ENCODE data around the gene SCN5A.

The SCN5A gene

DNA sequence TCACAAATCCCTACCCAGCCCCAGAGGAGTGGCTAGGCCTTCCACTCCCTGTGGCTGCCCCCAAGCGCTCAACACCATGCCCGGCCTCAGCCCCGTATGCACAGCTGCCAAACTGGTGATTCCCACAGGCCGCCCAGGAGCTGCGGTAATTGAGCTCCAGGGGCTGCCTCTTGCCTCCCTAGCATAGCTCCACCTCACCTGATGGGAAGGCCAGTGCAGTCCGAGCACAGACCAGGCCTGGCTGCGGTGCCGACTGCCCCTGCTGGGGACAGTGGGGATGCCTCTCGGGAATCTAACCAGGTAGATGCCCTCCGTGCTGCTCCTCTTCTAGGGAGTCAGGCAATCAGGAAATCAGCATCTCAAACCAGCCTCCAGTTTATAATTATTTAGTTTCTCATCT is 25.9 kb downstream of the SCN5A start:
- DNase-seq (ENCODE audit: low read depth in 3 of 3) = no peak

DNA sequence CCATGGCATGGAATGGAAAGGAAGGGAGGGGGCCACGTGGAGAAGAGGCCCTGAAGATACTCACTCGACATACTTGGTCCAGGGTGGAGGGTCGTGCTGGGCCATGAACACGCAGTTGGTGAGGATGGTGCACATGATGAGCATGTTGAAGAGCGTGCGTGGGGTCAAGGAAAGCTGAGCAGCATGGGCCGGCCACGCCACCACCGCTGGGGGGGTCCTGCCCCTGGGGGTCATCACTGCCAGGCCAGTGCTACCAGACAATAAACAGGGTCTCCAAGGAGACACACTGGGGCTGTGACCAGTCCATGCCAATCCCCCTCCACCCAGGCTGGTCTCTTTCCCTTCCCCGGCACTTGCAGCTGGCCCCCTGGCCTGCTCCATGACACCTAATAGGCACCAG is 27.2 kb downstream of the SCN5A start:
- no peak for DNase-seq (ENCODE audit: low read depth in 3 of 3)

GRCh38 chr3:38620236-38620635 is 29.3 kb downstream of the SCN5A start:
- DNase-seq (ENCODE audit: low read depth in 3 of 3) = no peak

DNA sequence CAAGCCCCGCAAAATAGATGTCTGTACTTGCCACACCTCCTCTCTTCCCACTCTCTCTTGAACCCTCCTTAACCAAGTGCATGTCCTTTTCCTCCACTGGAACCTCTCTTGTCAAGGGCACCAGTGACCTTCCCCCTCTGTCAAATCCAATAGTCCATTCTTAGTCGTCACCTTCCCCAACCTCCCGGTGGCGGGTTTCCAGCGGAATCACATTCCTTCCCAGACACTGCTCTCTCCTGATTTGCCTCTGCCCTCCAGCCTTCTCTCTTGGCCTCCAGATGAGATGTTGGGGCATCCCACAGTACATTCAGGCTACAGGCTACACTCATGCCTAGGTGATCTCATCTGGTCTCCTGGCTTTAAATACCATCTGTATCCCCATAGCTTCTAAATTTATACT is 31.1 kb downstream of the SCN5A start:
- no peak for DNase-seq (ENCODE audit: low read depth in 3 of 3)

DNA sequence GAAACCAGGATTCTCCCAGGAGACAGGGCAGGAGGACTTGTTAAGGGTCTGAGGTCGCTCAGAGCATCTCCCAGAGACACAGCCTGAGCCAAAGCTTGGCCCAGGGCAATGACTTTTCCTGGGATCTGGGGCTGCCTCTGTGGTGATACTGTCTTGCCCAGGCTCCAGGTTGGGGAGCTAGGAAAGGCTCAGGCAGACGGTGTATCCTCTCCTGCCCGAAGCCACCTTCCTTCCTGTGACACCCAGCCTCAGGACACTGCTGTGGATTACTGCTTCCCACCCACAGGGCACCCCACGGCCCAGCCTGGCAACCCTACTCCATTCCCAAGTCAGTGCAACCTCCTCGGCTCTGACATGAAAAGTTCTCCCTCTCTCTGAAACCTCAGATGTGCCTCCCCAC is 31.9 kb downstream of the SCN5A start:
- no peak for DNase-seq (ENCODE audit: low read depth in 3 of 3)

- DNase-seq (ENCODE audit: low read depth in 3 of 3) = no peak
Measured at GRCh38 chr3:38617137-38617536, 32.4 kb downstream of the SCN5A start.

GRCh38 chr3:38616658-38617057 is 32.8 kb downstream of the SCN5A start:
- DNase-seq (ENCODE audit: low read depth in 3 of 3) = no peak

DNA sequence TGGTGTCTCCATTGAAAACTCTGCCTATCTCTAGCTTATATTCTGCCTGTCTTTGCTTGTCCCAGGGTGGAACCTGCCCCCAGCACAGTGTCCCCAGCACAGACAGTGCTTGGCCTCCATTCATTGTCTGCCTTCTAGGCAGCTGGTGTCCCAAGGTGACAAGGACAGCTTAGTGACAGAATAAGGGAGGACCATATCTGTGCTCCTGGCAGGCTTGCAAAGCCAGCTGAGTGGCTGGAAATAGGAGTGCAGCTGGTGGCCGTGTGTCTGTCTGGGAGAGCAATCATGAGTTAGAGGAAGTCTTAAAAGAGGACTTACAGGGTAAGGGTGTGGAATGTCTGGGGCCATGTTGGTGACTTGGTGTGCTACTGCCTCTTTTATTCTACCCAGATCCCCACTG is 33.4 kb downstream of the SCN5A start:
- DNase-seq (ENCODE audit: low read depth in 3 of 3) = no peak

- DNase-seq (ENCODE audit: low read depth in 3 of 3) = no peak
Measured at GRCh38 chr3:38614651-38615352, 34.7 kb downstream of the SCN5A start.

GRCh38 chr3:38614091-38614490 is 35.4 kb downstream of the SCN5A start:
- no peak for DNase-seq (ENCODE audit: low read depth in 3 of 3)

GRCh38 chr3:38613426-38613825 is 36.1 kb downstream of the SCN5A start:
- DNase-seq (ENCODE audit: low read depth in 3 of 3) = no peak

DNA sequence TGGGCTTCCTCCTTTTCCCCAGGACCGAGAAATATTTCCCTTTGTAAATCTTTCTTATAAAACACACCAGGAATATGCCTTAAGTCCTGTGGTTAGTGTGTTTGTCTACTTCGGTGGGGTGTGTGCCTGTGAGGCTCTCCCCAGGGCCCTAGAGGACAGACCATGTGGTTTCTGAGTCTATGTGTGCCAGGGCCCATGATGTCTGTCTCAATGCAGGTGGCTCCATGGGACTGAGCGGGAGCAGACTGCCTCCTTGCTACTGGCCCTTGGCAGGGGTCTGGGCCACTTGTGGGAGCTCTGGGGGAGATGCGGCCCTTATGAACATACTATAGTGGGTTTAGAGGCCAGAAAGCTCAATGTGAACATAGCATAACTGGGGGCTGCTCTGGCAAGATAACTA is 37.6 kb downstream of the SCN5A start:
- no peak for DNase-seq (ENCODE audit: low read depth in 3 of 3)

DNA sequence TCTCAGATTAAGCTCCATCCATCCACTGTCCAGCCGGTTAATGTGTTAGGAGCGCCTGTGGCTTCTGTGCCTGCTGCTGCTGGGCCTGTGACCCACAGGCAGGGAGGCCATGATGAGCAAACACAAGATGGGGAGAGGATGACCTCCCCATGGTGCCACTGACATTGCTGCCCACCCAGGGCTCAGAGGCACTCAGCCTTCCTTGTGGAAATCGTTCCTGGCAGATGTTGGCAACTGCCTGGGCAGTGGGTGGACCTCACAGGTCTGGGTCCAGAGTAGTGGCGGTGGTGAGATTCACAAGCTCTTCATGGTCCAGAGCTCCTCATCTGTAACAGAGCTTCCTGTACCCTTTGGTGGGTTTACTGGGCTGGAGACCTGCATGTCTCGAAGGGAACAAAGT is 38.6 kb downstream of the SCN5A start:
- DNase-seq (ENCODE audit: low read depth in 3 of 3) = no peak

DNA sequence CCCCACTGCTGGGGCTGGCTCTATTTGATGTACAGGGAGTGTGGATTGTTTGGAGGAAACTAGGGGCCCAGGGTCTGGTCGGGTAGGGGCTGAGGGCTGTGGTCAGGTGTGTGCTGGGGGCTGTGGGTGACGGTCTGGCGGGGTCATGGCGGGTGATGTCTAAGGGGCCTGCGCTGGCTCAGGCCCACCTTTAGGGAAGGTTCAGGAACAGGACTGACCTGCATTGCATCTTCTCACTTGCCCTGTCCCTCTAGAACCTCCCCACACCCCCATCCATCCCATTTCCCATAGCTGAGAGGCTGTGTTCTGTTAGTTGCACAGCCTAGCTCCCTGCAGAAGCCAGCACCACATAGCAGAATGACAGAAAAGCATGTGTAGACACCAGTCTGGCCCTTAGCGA is 39.1 kb downstream of the SCN5A start:
- DNase-seq (ENCODE audit: low read depth in 3 of 3) = no peak

- no peak for DNase-seq (ENCODE audit: low read depth in 3 of 3)
Measured at GRCh38 chr3:38609386-38610111, 39.9 kb downstream of the SCN5A start.

- no peak for DNase-seq (ENCODE audit: low read depth in 3 of 3)
Measured at GRCh38 chr3:38608961-38609360, 40.5 kb downstream of the SCN5A start.

DNA sequence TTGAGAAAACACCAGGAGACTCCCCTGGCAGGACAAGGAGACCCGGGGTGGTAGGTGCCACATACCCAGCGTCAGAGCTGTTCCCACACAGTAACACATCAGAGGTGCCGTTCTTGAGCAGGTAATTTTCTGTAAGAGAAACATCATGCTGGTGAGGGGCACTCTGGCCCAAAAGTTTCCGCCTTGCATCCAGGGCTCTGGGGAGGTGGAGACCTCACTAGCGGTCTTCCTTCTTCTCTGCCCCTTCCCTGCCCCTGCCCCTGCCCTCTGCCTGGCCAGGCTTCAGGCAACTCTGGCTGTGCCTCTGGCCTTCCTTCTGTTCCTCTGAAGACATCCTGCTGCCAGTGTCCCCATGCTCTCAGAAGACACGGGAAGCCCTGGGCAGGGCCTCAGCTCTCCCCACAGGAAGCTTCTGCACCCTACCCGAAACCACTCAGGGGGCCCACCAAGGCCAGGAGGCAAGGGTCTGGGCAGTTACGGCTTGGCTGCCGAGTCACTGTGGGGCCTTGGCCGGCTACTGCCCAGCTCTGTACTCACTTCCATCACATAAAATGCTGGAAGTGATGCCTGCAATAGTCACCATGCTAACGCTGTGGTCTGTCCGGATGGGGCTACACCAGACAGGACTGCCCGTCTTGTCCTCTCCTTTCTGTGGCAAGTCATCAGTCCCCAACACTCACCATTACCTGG is 41.3 kb downstream of the SCN5A start:
- DNase-seq (ENCODE audit: low read depth in 3 of 3) = no peak

DNA sequence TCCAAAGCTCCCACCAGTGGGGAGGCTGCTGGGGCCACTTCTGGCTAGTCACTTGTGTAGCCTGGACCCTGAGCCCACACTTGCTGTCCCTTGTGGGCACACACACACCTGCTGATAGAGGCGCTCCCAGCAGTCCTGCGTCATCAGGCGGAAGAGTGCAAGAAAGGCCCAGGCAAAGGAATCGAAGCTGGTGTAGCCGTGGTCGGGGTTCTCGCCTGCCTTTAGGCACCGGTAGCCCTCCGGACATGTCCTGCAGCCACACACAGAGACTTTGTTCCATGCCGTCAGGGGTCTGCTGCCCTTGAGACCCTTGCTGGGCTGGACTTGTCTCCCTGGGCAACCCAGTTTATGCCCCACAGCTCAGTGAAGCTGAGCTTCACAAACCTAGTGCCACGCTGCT is 42.9 kb downstream of the SCN5A start:
- no peak for DNase-seq (ENCODE audit: low read depth in 3 of 3)

- no peak for DNase-seq (ENCODE audit: low read depth in 3 of 3)
Measured at GRCh38 chr3:38605981-38606380, 43.5 kb downstream of the SCN5A start.

DNA sequence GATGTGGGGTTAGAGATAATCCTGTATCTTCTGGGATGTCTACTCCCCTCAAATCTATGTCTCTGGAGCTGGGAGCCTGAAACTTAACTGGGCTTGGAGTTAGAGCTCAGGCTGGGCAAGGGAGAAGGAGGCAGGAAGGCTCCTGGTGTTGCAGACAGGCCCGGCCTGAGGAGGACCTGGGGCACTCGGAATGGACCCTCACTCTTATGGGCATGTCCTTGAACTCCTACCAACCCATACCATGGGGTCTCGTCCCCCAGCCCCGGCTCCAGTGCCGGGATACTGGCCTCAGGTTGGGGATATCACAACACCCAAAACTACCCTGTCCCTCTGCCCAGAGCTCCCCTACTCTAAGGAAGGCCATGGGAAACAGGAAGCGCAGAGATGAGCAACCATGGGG is 45.2 kb downstream of the SCN5A start:
- no peak for DNase-seq (ENCODE audit: low read depth in 3 of 3)

- no peak for DNase-seq (ENCODE audit: low read depth in 3 of 3)
Measured at GRCh38 chr3:38603731-38604131, 45.8 kb downstream of the SCN5A start.

DNA sequence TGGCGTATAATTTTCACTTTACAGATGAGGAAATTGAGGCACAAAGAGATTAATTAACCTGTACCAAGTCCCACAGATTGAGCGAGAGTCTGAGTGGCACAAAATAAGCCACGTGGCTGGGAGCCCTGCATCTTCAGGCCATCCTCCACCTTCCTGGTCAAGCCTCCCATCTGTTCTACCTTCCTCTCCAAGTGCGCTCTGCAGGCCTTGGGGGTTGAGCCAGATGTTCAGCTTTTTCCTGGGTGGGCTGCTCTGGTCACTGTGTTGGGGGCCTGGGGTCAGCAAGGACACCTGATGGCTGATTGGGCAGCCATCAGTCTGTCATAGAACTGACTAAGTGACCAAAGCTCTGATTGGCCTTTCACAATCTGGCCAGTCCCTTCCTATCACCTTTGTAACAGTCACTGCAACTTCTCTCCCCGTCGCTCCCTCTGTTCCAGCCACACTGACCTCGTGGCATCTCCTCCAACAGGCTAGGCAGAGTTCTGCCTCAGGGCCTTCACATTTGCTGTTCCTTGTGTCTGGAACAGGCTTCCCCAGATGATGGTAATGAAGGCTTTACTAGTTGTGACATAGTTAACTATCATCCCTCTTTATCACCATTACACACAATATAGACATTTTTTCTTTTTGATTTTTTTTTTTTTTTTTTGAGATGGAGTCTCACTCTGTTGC is 46.8 kb downstream of the SCN5A start:
- DNase-seq (ENCODE audit: low read depth in 3 of 3) = no peak

Data from stimulated activated CD4-positive, alpha-beta T cell treated with anti-CD3 and anti-CD28 coated beads, TNF-alpha, amount 100 ng/mL, for 48 hours (primary cell).